ENCODE measurements around the gene CFAP20DC. TPM values are rescaled to one million over a fixed set of nuclear protein-coding genes. Genes with fewer than 3 reads are reported as not detected.
"Not testable (repeated sequence)": the region's sequence is repeated elsewhere in the genome, so short reads cannot be mapped to it uniquely, and the experiment has no call there.

The CFAP20DC gene
- total and polyA plus RNA-seq, 9 donors: 1.2 to 2.5 (median 1.9) TPM

DNA sequence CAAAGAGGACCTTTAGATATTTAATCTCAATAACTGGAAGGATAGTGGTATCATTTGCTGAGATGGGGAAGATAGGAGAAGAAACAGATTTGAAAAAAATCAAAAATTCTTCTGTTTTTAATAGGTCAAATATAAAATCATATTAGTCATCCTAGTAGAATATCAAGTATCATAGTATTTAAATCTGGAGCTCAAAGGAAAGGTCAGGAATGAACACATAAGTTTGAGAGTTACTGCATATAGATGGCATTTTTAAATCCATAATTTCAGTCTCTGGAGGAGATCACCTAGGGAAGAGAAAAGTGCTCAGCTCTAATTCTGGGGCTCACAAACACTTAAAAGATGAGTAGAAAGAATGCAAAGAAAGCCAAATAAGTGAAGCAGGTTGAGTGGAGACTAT lies 24.9 kb upstream of the CFAP20DC start:
- Histone ChIP-seq H3K4me1 (ENCODE audit: control insufficient read depth, insufficient read depth, low read length) (no peaks in the 10 kb centered on the region), H3K9me3 (replicated peaks; ENCODE audit: control insufficient read depth, low read depth, low read length) (no peaks in the 10 kb centered on the region), H3K27ac (ENCODE audit: low read length) (no peak overlapping the region), H3K4me3 (ENCODE audit: low read length) (no peak overlapping the region), H3K36me3 (ENCODE audit: control insufficient read depth, insufficient read depth, low read length) (no peaks in the 10 kb centered on the region), H3K27me3 (ENCODE audit: control insufficient read depth, insufficient read depth, low read length) (no peaks in the 10 kb centered on the region)
- DNase-seq: no peak

- H3K4me3 ChIP-seq (ENCODE audit: low read length): no peak overlapping the region
- WGBS (ENCODE audit: insufficient coverage): no CpG with 5 or more reads among the region's 6 CpGs
- no peaks in the 10 kb centered on the region for H3K27me3 ChIP-seq (ENCODE audit: control insufficient read depth, insufficient read depth, low read length)
- H3K9me3 ChIP-seq (replicated peaks; ENCODE audit: control insufficient read depth, low read depth, low read length): no peaks in the 10 kb centered on the region
- H3K27ac ChIP-seq (ENCODE audit: low read length): no peak overlapping the region
- H3K36me3 ChIP-seq (ENCODE audit: control insufficient read depth, insufficient read depth, low read length): no peaks in the 10 kb centered on the region
- peak; percentile 90 for DNase-seq
- H3K4me1 ChIP-seq (ENCODE audit: control insufficient read depth, insufficient read depth, low read length): no peaks in the 10 kb centered on the region
Observed at GRCh38 chr3:59072681-59073080, 22.9 kb upstream of the CFAP20DC start.

DNA sequence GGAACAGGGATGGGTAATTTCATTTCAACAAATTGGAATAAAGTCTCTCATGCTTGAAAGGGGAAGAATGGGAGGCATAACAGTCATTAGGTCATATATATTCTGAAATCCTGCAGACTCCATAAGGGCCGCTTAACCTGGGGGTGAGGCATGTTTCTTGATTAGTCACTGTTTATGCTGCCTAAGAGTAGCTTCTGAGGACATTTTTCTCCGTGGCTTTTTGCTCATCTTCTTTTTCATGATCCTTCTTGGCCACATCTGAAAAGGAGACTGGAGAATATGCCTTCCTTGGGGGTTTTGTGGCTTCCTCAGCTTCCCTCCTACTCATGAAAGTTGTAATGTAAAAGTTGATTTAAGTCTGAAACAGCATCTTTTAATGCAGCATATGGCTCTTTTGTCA lies 20.0 kb upstream of the CFAP20DC start:
- H3K27ac ChIP-seq (ENCODE audit: low read length): no peak overlapping the region
- no peak overlapping the region for H3K4me3 ChIP-seq (ENCODE audit: low read length)
- H3K27me3 ChIP-seq (ENCODE audit: control insufficient read depth, insufficient read depth, low read length): no peaks in the 10 kb centered on the region
- no peaks in the 10 kb centered on the region for H3K36me3 ChIP-seq (ENCODE audit: control insufficient read depth, insufficient read depth, low read length)
- no peak for DNase-seq
- no CpG with 5 or more reads among the region's 2 CpGs for WGBS (ENCODE audit: insufficient coverage)
- H3K4me1 ChIP-seq (ENCODE audit: control insufficient read depth, insufficient read depth, low read length): no peaks in the 10 kb centered on the region
- H3K9me3 ChIP-seq (replicated peaks; ENCODE audit: control insufficient read depth, low read depth, low read length): no peaks in the 10 kb centered on the region

DNA sequence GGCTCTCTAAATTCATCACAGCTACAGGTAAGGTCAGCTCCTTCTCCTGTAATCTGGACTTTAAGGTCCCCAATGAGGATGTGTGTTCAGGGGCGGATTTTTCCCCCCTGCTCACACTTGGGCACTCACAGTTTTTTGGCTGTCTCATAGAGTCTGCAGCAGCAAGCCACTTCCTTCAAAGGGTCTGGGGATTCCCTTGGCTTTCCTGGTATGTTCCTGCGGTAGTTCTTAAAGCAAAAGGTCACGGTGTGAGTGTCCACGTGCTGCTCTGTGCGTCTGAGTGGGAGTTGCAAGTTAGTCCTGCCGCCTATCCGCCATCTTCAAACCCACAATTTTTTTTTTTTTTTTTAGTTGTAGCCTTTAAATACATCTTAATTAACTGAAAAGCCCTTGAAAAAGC lies 15.4 kb upstream of the CFAP20DC start:
- H3K27me3 ChIP-seq (ENCODE audit: control insufficient read depth, insufficient read depth, low read length): no peaks in the 10 kb centered on the region
- H3K4me3 ChIP-seq (ENCODE audit: low read length): no peak overlapping the region
- no peaks in the 10 kb centered on the region for H3K4me1 ChIP-seq (ENCODE audit: control insufficient read depth, insufficient read depth, low read length)
- no peak for DNase-seq
- 57% methylated on average over 1 of the region's 7 CpGs for WGBS (ENCODE audit: insufficient coverage)
- H3K36me3 ChIP-seq (ENCODE audit: control insufficient read depth, insufficient read depth, low read length): no peaks in the 10 kb centered on the region
- no peaks in the 10 kb centered on the region for H3K9me3 ChIP-seq (replicated peaks; ENCODE audit: control insufficient read depth, low read depth, low read length)
- H3K27ac ChIP-seq (ENCODE audit: low read length): no peak overlapping the region

DNA sequence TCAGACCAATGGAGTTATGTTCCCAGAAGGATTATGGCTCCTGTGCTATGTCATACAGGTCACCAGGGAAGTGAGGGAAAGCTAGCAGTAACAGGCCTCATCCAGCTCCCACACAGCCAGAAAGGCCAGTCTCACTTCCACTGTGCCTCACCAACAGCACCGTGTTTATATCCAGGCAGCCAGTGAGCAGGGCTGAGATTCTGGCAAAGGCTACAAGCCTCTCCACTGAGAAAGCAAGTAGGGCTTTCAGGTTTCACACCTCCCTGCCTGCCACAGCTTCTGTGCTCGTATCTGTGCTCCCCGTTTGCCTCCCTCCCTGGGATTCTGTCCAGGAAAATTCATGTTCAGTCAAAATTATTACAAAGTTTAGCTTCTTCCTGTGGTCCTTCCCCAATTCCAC lies 14.9 kb upstream of the CFAP20DC start:
- no peak overlapping the region for H3K27ac ChIP-seq (ENCODE audit: low read length)
- H3K9me3 ChIP-seq (replicated peaks; ENCODE audit: control insufficient read depth, low read depth, low read length): no peaks in the 10 kb centered on the region
- no peaks in the 10 kb centered on the region for H3K27me3 ChIP-seq (ENCODE audit: control insufficient read depth, insufficient read depth, low read length)
- DNase-seq: no peak
- H3K4me1 ChIP-seq (ENCODE audit: control insufficient read depth, insufficient read depth, low read length): no peaks in the 10 kb centered on the region
- WGBS (ENCODE audit: insufficient coverage): 49% methylated on average over 3 of the region's 3 CpGs
- no peak overlapping the region for H3K4me3 ChIP-seq (ENCODE audit: low read length)
- no peaks in the 10 kb centered on the region for H3K36me3 ChIP-seq (ENCODE audit: control insufficient read depth, insufficient read depth, low read length)

GRCh38 chr3:59064276-59064675 lies 14.5 kb upstream of the CFAP20DC start:
- Histone ChIP-seq H3K27me3 (ENCODE audit: control insufficient read depth, insufficient read depth, low read length) (no peaks in the 10 kb centered on the region), H3K9me3 (replicated peaks; ENCODE audit: control insufficient read depth, low read depth, low read length) (no peaks in the 10 kb centered on the region), H3K27ac (ENCODE audit: low read length) (no peak overlapping the region), H3K4me1 (ENCODE audit: control insufficient read depth, insufficient read depth, low read length) (no peaks in the 10 kb centered on the region), H3K36me3 (ENCODE audit: control insufficient read depth, insufficient read depth, low read length) (no peaks in the 10 kb centered on the region), H3K4me3 (ENCODE audit: low read length) (no peak overlapping the region)
- 93% methylated on average over 2 of the region's 2 CpGs for WGBS (ENCODE audit: insufficient coverage)
- no peak for DNase-seq

DNA sequence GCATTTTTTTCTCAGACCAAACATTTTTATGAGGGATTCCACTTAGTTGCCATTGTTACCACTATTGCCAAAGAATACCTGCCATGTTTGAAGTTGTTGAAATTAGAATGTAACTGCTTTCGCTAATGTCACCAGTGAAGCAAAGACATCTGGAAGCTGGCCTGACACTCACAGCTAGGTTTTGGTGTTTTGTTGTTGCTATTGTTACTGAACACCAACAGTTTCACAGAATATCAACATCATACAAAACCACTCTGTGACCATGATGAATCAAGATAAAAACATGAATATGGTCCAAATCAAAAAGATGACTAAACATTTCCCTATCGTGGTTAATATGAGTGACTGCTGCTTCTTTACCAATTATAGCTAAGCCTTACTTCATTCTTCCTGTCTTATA lies 6.9 kb upstream of the CFAP20DC start:
- no peaks in the 10 kb centered on the region for H3K9me3 ChIP-seq (replicated peaks; ENCODE audit: control insufficient read depth, low read depth, low read length)
- no CpG with 5 or more reads among the region's 2 CpGs for WGBS (ENCODE audit: insufficient coverage)
- H3K36me3 ChIP-seq (ENCODE audit: control insufficient read depth, insufficient read depth, low read length): no peaks in the 10 kb centered on the region
- no peaks in the 10 kb centered on the region for H3K27me3 ChIP-seq (ENCODE audit: control insufficient read depth, insufficient read depth, low read length)
- H3K4me1 ChIP-seq (ENCODE audit: control insufficient read depth, insufficient read depth, low read length): no peaks in the 10 kb centered on the region
- H3K4me3 ChIP-seq (ENCODE audit: low read length): no peak overlapping the region
- H3K27ac ChIP-seq (ENCODE audit: low read length): no peak overlapping the region
- DNase-seq: no peak

DNA sequence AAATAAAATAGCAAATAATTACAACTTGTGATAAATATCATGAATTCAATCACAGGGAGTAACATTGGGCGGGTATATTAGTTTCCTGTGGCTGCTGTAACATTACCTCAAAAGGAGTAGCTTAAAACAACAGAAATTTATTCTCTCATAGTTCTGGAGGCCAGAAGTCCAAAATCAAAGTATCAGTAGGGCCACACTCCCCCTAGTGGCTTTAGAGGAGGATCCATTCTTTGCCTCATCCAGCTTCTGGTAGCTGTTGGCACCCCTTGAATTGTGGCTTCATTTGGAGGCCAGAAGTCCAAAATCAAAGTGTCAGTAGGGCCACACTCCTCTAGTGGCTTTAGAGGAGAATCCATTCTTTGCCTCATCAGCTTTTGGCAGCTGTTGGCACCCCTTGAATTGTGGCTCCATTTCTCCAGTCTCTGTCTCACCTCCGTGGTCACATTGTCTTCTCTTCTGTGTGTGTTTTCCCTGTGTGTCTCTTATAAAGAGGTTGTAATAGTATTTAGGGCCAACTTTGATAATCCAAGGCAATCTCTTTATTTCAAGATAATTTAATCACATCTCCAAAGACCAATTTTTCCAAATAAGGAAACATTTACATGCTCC lies 3.1 kb upstream of the CFAP20DC start:
- Histone ChIP-seq H3K36me3 (ENCODE audit: control insufficient read depth, insufficient read depth, low read length) (no peaks in the 10 kb centered on the region), H3K4me3 (ENCODE audit: low read length) (no peak overlapping the region), H3K27me3 (ENCODE audit: control insufficient read depth, insufficient read depth, low read length) (no peaks in the 10 kb centered on the region), H3K9me3 (replicated peaks; ENCODE audit: control insufficient read depth, low read depth, low read length) (no peaks in the 10 kb centered on the region), H3K4me1 (ENCODE audit: control insufficient read depth, insufficient read depth, low read length) (peaks cover 4% of the 10 kb centered on the region), H3K27ac (ENCODE audit: low read length) (no peak overlapping the region)
- WGBS (ENCODE audit: insufficient coverage): no CpG with 5 or more reads among the region's 2 CpGs
- DNase-seq: peak; percentile 33

DNA sequence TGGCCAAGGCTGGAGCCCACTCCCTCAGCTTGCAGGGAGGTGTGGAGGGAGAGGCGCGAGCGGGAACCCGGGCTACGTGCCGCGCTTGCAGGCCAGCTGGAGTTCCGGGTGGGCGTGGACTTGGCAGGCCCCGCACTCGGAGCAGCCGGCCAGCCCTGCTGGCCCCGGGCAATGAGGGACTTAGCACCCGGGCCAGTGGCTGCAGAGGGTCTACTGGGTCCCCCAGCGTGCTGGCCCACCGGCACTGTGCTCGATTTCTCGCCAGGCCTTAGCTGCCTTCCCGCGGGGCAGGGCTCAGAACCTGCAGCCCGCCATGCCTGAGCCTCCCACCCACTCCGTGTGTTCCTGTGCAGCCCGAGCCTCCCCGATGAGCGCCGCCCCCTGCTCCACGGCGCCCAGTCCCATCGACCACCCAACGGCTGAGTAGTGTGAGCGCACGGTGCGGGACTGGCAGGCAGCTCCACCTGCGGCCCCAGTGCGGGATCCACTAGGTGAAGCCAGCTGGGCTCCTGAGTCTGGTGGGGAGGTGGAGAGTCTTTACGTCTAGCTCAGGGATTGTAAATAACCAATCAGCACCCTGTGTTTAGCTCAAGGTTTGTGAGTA lies 1.1 kb upstream of the CFAP20DC start:
- 97% methylated on average over 32 of the region's 36 CpGs for WGBS (ENCODE audit: insufficient coverage)
- not testable (repeated sequence) for H3K9me3 ChIP-seq (replicated peaks; ENCODE audit: control insufficient read depth, low read depth, low read length); H3K4me3 ChIP-seq (ENCODE audit: low read length); H3K27ac ChIP-seq (ENCODE audit: low read length); H3K4me1 ChIP-seq (ENCODE audit: control insufficient read depth, insufficient read depth, low read length); H3K27me3 ChIP-seq (ENCODE audit: control insufficient read depth, insufficient read depth, low read length); DNase-seq; H3K36me3 ChIP-seq (ENCODE audit: control insufficient read depth, insufficient read depth, low read length)

GRCh38 chr3:59046839-59047238 lies 3.0 kb downstream of the CFAP20DC start:
- Histone ChIP-seq H3K36me3 (ENCODE audit: control insufficient read depth, insufficient read depth, low read length) (no peaks in the 10 kb centered on the region), H3K27ac (ENCODE audit: low read length) (no peak overlapping the region), H3K9me3 (replicated peaks; ENCODE audit: control insufficient read depth, low read depth, low read length) (no peaks in the 10 kb centered on the region), H3K4me3 (ENCODE audit: low read length) (no peak overlapping the region), H3K27me3 (ENCODE audit: control insufficient read depth, insufficient read depth, low read length) (no peaks in the 10 kb centered on the region), H3K4me1 (ENCODE audit: control insufficient read depth, insufficient read depth, low read length) (peaks cover 9% of the 10 kb centered on the region)
- no peak for DNase-seq
- 80% methylated on average over 1 of the region's 2 CpGs for WGBS (ENCODE audit: insufficient coverage)

GRCh38 chr3:59043391-59043790 lies 6.4 kb downstream of the CFAP20DC start:
- no peak overlapping the region for H3K27ac ChIP-seq (ENCODE audit: low read length)

More at GRCh38 chr3:59043391-59043790, 6.4 kb downstream of the CFAP20DC start:
- peaks cover 5% of the 10 kb centered on the region for H3K4me1 ChIP-seq (ENCODE audit: control insufficient read depth, insufficient read depth, low read length)
- WGBS (ENCODE audit: insufficient coverage): 93% methylated on average over 2 of the region's 2 CpGs
- H3K4me3 ChIP-seq (ENCODE audit: low read length): no peak overlapping the region
- no peaks in the 10 kb centered on the region for H3K36me3 ChIP-seq (ENCODE audit: control insufficient read depth, insufficient read depth, low read length)
- no peaks in the 10 kb centered on the region for H3K27me3 ChIP-seq (ENCODE audit: control insufficient read depth, insufficient read depth, low read length)
- no peak for DNase-seq
- H3K9me3 ChIP-seq (replicated peaks; ENCODE audit: control insufficient read depth, low read depth, low read length): no peaks in the 10 kb centered on the region

Measured in muscle of leg (tissue), 11 donors.